ENCODE measurements around the gene HECTD4.
A peak's percentile ranks its signal among the peaks of the same experiment; 100 is the strongest.
"Not testable (repeated sequence)": the region's sequence is repeated elsewhere in the genome, so short reads cannot be mapped to it uniquely, and the experiment has no call there.

HECTD4 gene

GRCh38 chr12:112116232-112117060 lies 265.8 kb downstream of the HECTD4 start:
- peak; percentile 7 for DNase-seq (ENCODE audit: low spot score)

- no peak for DNase-seq (ENCODE audit: low spot score)
These were observed 266.8 kb downstream of the HECTD4 start for GRCh38 chr12:112115259-112116045.

GRCh38 chr12:112112409-112113133 lies 269.7 kb downstream of the HECTD4 start:
- no peak for DNase-seq (ENCODE audit: low spot score)

DNA sequence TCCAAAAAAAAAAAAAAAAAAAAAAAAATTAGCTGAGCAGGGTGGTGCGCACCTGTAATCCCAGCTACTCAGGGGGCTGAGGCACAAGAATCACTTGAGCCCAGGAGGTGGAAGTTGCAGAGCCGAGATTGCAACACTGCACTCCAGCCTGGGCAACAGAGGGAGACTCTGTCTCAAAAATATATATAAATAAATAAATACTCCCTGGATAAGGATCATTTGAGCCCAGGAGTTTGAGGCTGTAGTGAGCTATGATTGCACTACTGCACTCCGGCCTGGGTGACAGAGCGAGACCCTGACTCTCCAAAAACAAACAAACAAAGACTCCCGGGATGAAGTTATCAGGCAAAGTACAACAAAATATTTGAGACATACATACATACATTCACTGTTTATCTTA lies 270.3 kb downstream of the HECTD4 start:
- DNase-seq (ENCODE audit: low spot score) = no peak

- DNase-seq (ENCODE audit: low spot score) = not testable (repeated sequence)
These were observed 271.2 kb downstream of the HECTD4 start for GRCh38 chr12:112110787-112111662.
